T-helper 1 cell (primary cell): Measurements from ENCODE around the gene IQSEC2.

ENCODE experiments used
- DNase-seq, 5 donors: peaks; one replicate each; pipeline ENCODE4 v3.0.0-alpha.2; 2012 to 2020
- total RNA-seq, 4 donors: gene quantifications; one replicate each; lab custom pipeline; 2026; lab: John Stamatoyannopoulos, UW

Gene IQSEC2
- 1.1 to 2.1 (median 1.7) reads per million in 4 donors for total RNA-seq

GRCh38 chrX:53281321-53281822 is at the start of gene IQSEC2:
Gene IQSEC2 (minus strand): TSS chrX:53281584.
- DNase-seq = no peak

GRCh38 chrX:53330331-53330730 is 48.9 kb upstream of the IQSEC2 start:
- no peak for DNase-seq

GRCh38 chrX:53324803-53325202 is 43.4 kb upstream of the IQSEC2 start:
- DNase-seq = no peak

GRCh38 chrX:53324085-53324484 is 42.7 kb upstream of the IQSEC2 start:
- no peak for DNase-seq

- DNase-seq = no peak
These were observed 41.8 kb upstream of the IQSEC2 start for GRCh38 chrX:53323196-53323595.

GRCh38 chrX:53321943-53322497 is 40.6 kb upstream of the IQSEC2 start:
- no peak for DNase-seq

GRCh38 chrX:53321230-53321942 is 40.0 kb upstream of the IQSEC2 start:
- no peak for DNase-seq

GRCh38 chrX:53320543-53321229 is 39.3 kb upstream of the IQSEC2 start:
- DNase-seq = peak in 1 of 5 donors; percentile 8

GRCh38 chrX:53319614-53320542 is 38.5 kb upstream of the IQSEC2 start:
- no peak for DNase-seq

- no peak for DNase-seq
These were observed 37.5 kb upstream of the IQSEC2 start for GRCh38 chrX:53318766-53319353.

- DNase-seq = peak; percentile 30 to 56 (median 52)
These were observed 36.1 kb upstream of the IQSEC2 start for GRCh38 chrX:53317365-53318069.

- DNase-seq = no peak
These were observed 35.5 kb upstream of the IQSEC2 start for GRCh38 chrX:53316860-53317237.

- no peak for DNase-seq
These were observed 34.9 kb upstream of the IQSEC2 start for GRCh38 chrX:53316111-53316859.

GRCh38 chrX:53313728-53314105 is 32.3 kb upstream of the IQSEC2 start:
- DNase-seq = no peak

GRCh38 chrX:53312946-53313727 is 31.8 kb upstream of the IQSEC2 start:
- DNase-seq = peak in 4 of 5 donors; percentile 18 to 50 (median 35)

- DNase-seq = no peak
These were observed 28.5 kb upstream of the IQSEC2 start for GRCh38 chrX:53309837-53310236.

- no peak for DNase-seq
These were observed 27.5 kb upstream of the IQSEC2 start for GRCh38 chrX:53308836-53309235.

GRCh38 chrX:53305996-53306937 is 24.9 kb upstream of the IQSEC2 start:
- DNase-seq = no peak
